Measurements from ENCODE around the gene PPP2R1A.

The PPP2R1A gene

DNA sequence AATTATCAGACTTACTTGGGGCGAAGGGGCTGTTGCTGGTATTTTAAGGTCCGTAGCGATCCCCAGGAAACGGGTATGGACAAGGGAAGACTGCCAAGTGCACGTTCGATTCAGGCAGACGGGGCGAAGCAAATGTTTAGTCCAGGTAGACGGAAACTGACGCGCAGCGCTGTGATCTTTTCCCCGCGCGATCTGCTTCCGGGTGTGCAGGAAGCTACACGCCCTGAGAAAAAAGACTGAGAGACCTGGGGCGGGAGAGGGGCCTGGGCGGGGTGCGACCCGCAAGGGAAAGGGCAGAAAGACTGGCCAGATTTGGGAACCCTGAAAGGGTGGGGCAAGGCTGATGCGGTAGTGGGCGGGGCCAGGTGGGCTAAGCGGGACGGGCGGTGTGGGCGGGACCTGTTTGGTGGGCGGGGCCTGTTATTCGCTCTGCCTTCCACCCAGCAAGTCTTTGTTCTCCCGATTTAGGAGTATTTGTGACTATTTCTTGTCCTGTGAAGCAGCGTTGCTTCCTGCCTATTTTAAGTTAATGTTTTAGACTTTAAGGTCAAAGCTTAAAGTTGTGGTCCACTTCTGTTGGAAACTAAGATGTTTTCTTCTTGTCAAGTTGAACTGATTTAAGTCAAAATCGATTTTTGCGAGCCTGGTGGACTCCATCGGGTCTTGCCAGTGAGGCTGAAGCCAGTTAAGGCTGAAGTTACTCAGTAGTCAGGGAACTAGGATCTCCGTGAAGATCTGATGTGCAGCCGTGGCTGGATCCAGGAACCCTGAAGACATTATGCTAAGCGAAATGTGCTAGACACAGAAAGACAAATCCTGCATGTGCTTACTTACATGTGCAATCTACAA is 18.3 kb upstream of the PPP2R1A start, which contains the start of gene ZNF836:
ZNF836 (minus strand) TSS at position 301 of the 849 bp plus-strand sequence. CDS start 3,549 bp downstream, outside the sequence.
- Histone ChIP-seq H3K36me3 (ENCODE audit: insufficient read depth, insufficient read length, low read length) (peaks cover 6% of the 10 kb centered on the region), H3K27me3 (ENCODE audit: insufficient read depth, insufficient read length) (peaks cover 15% of the 10 kb centered on the region), H3K9ac (ENCODE audit: insufficient read length, low read depth) (peak within 1 kb of the TSS; percentile 85), H3K9me3 (ENCODE audit: insufficient read depth, low read length) (no peaks in the 10 kb centered on the region), H3K4me1 (ENCODE audit: insufficient read depth, insufficient read length) (no peaks in the 10 kb centered on the region), H3K4me3 (ENCODE audit: insufficient read length, low read depth) (peak within 1 kb of the TSS; percentile 73)
- no peak for DNase-seq (ENCODE audit: low read depth, low spot score)
- TF ChIP-seq YY1 (IDR thresholded peaks at IDR 0.05; ENCODE audit: insufficient read depth, insufficient read length) (no peak), ZNF274 (IDR thresholded peaks at IDR 0.05; ENCODE audit: low read depth, low read length) (no peak), SUZ12 (IDR thresholded peaks at IDR 0.05; ENCODE audit: extremely low read depth, insufficient read depth, insufficient read length) (no peak)

DNA sequence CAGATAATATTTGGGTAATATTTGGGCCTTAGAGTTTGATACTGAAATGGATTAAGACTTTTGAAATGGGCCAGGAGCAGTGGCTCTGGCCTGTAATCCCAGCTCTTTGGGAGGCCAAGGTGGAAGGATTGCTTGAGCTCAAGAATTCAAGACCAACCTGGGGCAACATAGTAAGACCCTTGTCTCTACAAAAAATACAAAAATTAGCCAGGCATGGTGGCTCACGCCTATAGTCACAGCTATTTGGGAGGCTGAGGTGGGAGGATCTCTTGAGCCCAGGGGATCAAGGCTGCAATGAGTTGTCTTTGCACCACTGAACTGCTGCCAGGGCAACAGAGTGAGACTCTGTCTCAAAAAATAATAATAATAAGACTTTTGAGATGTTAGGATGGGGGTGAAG is 17.5 kb upstream of the PPP2R1A start:
- Histone ChIP-seq H3K9me3 (ENCODE audit: insufficient read depth, low read length) (no peaks in the 10 kb centered on the region), H3K27me3 (ENCODE audit: insufficient read depth, insufficient read length) (peaks cover 15% of the 10 kb centered on the region), H3K9ac (ENCODE audit: insufficient read length, low read depth) (no peak overlapping the region), H3K36me3 (ENCODE audit: insufficient read depth, insufficient read length, low read length) (peaks cover 6% of the 10 kb centered on the region), H3K4me1 (ENCODE audit: insufficient read depth, insufficient read length) (peaks cover 2% of the 10 kb centered on the region), H3K4me3 (ENCODE audit: insufficient read length, low read depth) (no peak overlapping the region)
- TF ChIP-seq ZNF274 (IDR thresholded peaks at IDR 0.05; ENCODE audit: low read depth, low read length): no peak
- no peak for TF ChIP-seq SUZ12 (IDR thresholded peaks at IDR 0.05; ENCODE audit: extremely low read depth, insufficient read depth, insufficient read length)
- TF ChIP-seq YY1 (IDR thresholded peaks at IDR 0.05; ENCODE audit: insufficient read depth, insufficient read length): no peak
- DNase-seq (ENCODE audit: low read depth, low spot score): no peak

DNA sequence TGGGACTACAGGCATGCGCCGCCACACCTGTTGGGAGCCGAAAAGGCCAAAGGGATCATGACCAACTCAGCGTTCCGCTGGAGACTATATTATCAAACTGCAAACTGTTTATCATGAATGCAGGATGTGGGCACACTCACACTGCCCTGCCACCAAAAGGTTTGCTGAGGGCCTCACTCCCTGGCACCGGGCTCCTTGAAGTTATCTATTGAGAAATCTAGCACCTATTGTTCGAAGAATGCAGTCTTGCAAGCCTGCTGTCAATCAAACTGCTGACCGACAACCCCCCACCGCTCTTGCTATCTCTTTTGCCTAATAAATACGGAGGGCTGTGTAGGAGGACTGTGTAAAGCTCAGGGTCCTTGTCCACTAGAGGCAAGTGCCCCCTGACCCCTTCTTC is 13.3 kb upstream of the PPP2R1A start:
- no peak for DNase-seq (ENCODE audit: low read depth, low spot score)
- no peaks in the 10 kb centered on the region for H3K27me3 ChIP-seq (ENCODE audit: insufficient read depth, insufficient read length)
- TF ChIP-seq YY1 (IDR thresholded peaks at IDR 0.05; ENCODE audit: insufficient read depth, insufficient read length) (no peak), SUZ12 (IDR thresholded peaks at IDR 0.05; ENCODE audit: extremely low read depth, insufficient read depth, insufficient read length) (no peak), ZNF274 (IDR thresholded peaks at IDR 0.05; ENCODE audit: low read depth, low read length) (no peak)
- no peak overlapping the region for H3K9ac ChIP-seq (ENCODE audit: insufficient read length, low read depth)
- peaks cover 2% of the 10 kb centered on the region for H3K4me1 ChIP-seq (ENCODE audit: insufficient read depth, insufficient read length)
- H3K4me3 ChIP-seq (ENCODE audit: insufficient read length, low read depth): no peak overlapping the region
- H3K36me3 ChIP-seq (ENCODE audit: insufficient read depth, insufficient read length, low read length): no peaks in the 10 kb centered on the region
- H3K9me3 ChIP-seq (ENCODE audit: insufficient read depth, low read length): no peaks in the 10 kb centered on the region

DNA sequence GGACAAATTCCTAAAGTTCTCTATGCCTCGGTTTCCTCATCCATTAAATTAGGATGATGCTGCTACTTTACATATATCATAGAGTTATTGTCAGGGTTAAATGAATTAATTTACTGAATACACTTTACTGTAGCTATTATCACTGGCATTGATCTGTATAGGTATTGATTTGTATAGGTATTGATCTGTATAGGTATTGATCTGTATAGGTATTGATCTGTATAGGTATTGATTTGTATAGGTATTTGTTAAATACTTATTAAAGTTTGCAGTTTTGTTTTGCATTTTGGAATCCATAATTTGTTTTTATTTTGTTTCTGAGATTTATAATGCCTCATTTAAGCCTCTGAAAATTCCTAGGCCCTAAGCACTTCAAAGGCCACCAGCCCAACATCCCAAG is 2.4 kb upstream of the PPP2R1A start:
- no peak for TF ChIP-seq YY1 (IDR thresholded peaks at IDR 0.05; ENCODE audit: insufficient read depth, insufficient read length)
- TF ChIP-seq ZNF274 (IDR thresholded peaks at IDR 0.05; ENCODE audit: low read depth, low read length): no peak
- no peak for TF ChIP-seq SUZ12 (IDR thresholded peaks at IDR 0.05; ENCODE audit: extremely low read depth, insufficient read depth, insufficient read length)
- H3K4me1 ChIP-seq (ENCODE audit: insufficient read depth, insufficient read length): no peaks in the 10 kb centered on the region
- H3K9ac ChIP-seq (ENCODE audit: insufficient read length, low read depth): peak overlapping the region; percentile 42
- H3K4me3 ChIP-seq (ENCODE audit: insufficient read length, low read depth): no peak overlapping the region
- no peak for DNase-seq (ENCODE audit: low read depth, low spot score)
- peaks cover 6% of the 10 kb centered on the region for H3K36me3 ChIP-seq (ENCODE audit: insufficient read depth, insufficient read length, low read length)
- no peaks in the 10 kb centered on the region for H3K27me3 ChIP-seq (ENCODE audit: insufficient read depth, insufficient read length)
- H3K9me3 ChIP-seq (ENCODE audit: insufficient read depth, low read length): no peaks in the 10 kb centered on the region

DNA sequence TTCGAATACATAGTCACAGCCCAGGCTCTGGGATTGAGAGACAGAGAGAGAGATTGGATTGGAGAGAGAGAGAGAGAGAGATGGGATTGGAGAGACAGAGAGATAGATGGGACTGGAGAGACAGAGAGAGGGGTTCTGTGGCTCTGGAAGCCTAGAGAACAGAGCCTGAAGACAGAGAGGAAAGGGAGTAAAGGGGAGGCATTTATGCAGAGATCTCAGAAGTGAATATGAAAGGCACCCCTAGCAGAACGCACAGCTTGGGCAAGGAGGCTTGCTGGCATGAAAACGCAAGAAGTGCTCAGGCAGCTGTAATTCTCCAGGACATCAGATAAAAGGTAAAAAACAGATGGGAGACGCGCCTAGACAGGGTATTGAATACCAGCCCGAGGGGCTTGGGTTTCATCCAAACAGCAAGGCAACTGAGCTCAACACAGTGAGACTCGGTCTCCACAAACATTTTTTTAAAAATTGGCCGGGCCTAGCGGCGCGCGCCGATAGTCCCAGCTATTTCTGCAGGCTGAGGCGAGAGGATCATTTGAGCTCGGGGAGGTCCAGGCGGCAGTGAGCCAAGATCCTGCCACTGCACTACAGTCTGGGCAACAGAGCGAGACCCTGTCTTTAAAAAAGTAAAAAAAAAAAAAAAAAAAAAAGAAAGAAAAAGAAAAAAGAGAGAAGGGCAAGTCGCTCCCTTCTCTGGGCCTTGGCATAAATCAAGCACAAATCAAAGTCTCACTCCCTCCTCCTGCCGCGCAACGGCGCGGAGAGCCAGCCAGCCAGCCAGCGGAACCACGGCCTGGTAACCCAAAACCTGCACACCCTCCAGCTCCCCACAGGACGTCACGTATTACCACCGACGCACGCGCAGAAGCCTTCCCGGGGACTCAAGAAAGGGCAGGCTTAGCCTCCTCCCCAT is 774 bp upstream of the PPP2R1A start:
- H3K9ac ChIP-seq (ENCODE audit: insufficient read length, low read depth): peak overlapping the region; percentile 88
- no peaks in the 10 kb centered on the region for H3K9me3 ChIP-seq (ENCODE audit: insufficient read depth, low read length)
- H3K4me1 ChIP-seq (ENCODE audit: insufficient read depth, insufficient read length): no peaks in the 10 kb centered on the region
- peak overlapping the region; percentile 65 for H3K4me3 ChIP-seq (ENCODE audit: insufficient read length, low read depth)
- peaks cover 20% of the 10 kb centered on the region for H3K36me3 ChIP-seq (ENCODE audit: insufficient read depth, insufficient read length, low read length)
- H3K27me3 ChIP-seq (ENCODE audit: insufficient read depth, insufficient read length): no peaks in the 10 kb centered on the region
- no peak for TF ChIP-seq SUZ12 (IDR thresholded peaks at IDR 0.05; ENCODE audit: extremely low read depth, insufficient read depth, insufficient read length)
- no peak for TF ChIP-seq YY1 (IDR thresholded peaks at IDR 0.05; ENCODE audit: insufficient read depth, insufficient read length)
- TF ChIP-seq ZNF274 (IDR thresholded peaks at IDR 0.05; ENCODE audit: low read depth, low read length): no peak
- DNase-seq (ENCODE audit: low read depth, low spot score): no peak

DNA sequence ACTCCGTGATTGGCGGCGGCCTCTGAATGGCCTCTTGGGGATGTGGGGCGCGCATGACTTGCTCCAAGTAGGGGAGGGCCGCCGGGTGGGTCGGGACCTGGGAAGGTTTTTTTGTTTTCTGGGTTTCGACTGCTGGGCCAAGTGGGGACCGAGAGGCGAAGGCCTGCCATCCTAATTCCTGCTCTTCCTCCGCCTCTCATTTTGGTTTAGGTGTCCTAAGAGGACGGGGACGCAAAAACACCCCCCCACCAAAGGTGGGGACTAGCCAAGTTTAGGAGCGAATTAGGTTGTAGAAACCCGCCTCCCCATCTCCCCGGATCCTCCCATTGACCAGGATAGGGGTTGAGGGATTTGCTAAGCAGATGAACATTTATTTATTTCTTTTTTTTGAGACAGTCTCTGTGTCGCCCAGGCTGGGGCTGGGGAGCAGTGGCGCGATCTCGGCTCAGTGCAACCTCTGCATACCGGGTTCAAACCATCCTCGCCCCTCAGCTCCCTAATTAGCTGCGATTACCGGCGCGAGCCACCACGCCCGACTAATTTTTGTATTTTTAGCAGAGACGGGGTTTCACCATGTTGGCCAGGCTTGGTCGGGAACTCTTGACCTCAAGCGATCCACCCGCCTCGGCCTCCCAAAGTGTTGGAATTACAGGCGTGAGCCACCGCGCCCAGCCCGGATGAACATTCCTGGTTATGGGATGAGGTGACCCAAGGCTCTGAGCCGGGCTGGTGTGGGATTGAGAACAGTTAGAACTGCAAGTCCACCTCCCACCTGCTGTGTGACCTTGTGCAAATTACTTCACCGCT is 838 bp downstream of the PPP2R1A start:
- H3K27me3 ChIP-seq (ENCODE audit: insufficient read depth, insufficient read length): no peaks in the 10 kb centered on the region
- H3K4me1 ChIP-seq (ENCODE audit: insufficient read depth, insufficient read length): no peaks in the 10 kb centered on the region
- TF ChIP-seq ZNF274 (IDR thresholded peaks at IDR 0.05; ENCODE audit: low read depth, low read length): no peak
- TF ChIP-seq SUZ12 (IDR thresholded peaks at IDR 0.05; ENCODE audit: extremely low read depth, insufficient read depth, insufficient read length): no peak
- TF ChIP-seq YY1 (IDR thresholded peaks at IDR 0.05; ENCODE audit: insufficient read depth, insufficient read length): no peak
- H3K9me3 ChIP-seq (ENCODE audit: insufficient read depth, low read length): no peaks in the 10 kb centered on the region
- no peak for DNase-seq (ENCODE audit: low read depth, low spot score)
- peak overlapping the region; percentile 73 for H3K4me3 ChIP-seq (ENCODE audit: insufficient read length, low read depth)
- peak overlapping the region; percentile 93 for H3K9ac ChIP-seq (ENCODE audit: insufficient read length, low read depth)
- peaks cover 36% of the 10 kb centered on the region for H3K36me3 ChIP-seq (ENCODE audit: insufficient read depth, insufficient read length, low read length)
